HepG2 (cell line): ENCODE data around the gene ANKRD29. TPM values are rescaled to one million over a fixed set of nuclear protein-coding genes. Genes with fewer than 3 reads are reported as not detected.
A peak's percentile ranks its signal among the peaks of the same experiment; 100 is the strongest.

ENCODE experiments used
- CCAR2 ChIP-seq: fragments of 200-400 bp; formaldehyde crosslinking; optimal IDR thresholded peaks from 2 replicates; pipeline ENCODE3; 2018; ENCODE audit warnings: low read depth, mild to moderate bottlenecking, low read length, moderate library complexity
- GZF1 ChIP-seq: sonication (generic); formaldehyde crosslinking; IDR thresholded peaks from 2 replicates; pipeline ENCODE4 v1.5.1; 2020; ENCODE audit warnings: mild to moderate bottlenecking, missing genetic modification reagents
- HOXA7 ChIP-seq: sonication (generic); formaldehyde crosslinking; IDR thresholded peaks from 2 replicates; pipeline ENCODE4 v1.8.1; 2022; ENCODE audit warnings: mild to moderate bottlenecking, missing genetic modification reagents, moderate library complexity
- KDM2A ChIP-seq: sonication (generic); formaldehyde crosslinking; IDR thresholded peaks from 2 replicates; pipeline ENCODE4 v1.4.0; 2020; ENCODE audit warnings: low read depth, missing genetic modification reagents, borderline replicate concordance
- NCOA5 ChIP-seq: sonication (generic); formaldehyde crosslinking; IDR thresholded peaks from 2 replicates; pipeline ENCODE4 v1.4.0; 2020; ENCODE audit warnings: missing genetic modification reagents
- RBFOX2 ChIP-seq: fragments of 200-400 bp; formaldehyde crosslinking; IDR thresholded peaks from 2 replicates; pipeline ENCODE4 v1.6.1; 2017; ENCODE audit warnings: low read depth, mild to moderate bottlenecking, low read length
- U2AF1 ChIP-seq: fragments of 200-400 bp; formaldehyde crosslinking; optimal IDR thresholded peaks from 2 replicates; pipeline ENCODE3; 2017; ENCODE audit warnings: mild to moderate bottlenecking, low read depth, low read length
- XRCC5 ChIP-seq: fragments of 200-400 bp; formaldehyde crosslinking; optimal IDR thresholded peaks from 2 replicates; pipeline ENCODE3; 2017; ENCODE audit warnings: mild to moderate bottlenecking, low read length
- ZFX ChIP-seq: sonication (generic); formaldehyde crosslinking; IDR thresholded peaks from 2 replicates; pipeline ENCODE4 v1.4.0; 2020; ENCODE audit warnings: mild to moderate bottlenecking, low read depth, missing genetic modification reagents, moderate library complexity
- ZNF484 ChIP-seq: sonication (generic); formaldehyde crosslinking; IDR thresholded peaks from 2 replicates; pipeline ENCODE4 v1.5.1; 2020; ENCODE audit warnings: mild to moderate bottlenecking, low read depth, missing genetic modification reagents, borderline replicate concordance
- ZNF549 ChIP-seq: sonication (generic); formaldehyde crosslinking; IDR thresholded peaks from 2 replicates; pipeline ENCODE4 v1.5.0; 2020; ENCODE audit warnings: missing genetic modification reagents
- polyA plus RNA-seq, 8 experiments: library from polyadenylated mRNA; depleted of rRNA in 3 of 8; stranded (reverse) in 7 of 8; unstranded in 1 of 8; fragments of >200 nt; fragmentation: Illumina TruSeq in 4 of 8; extraction: Trizol in 4 of 8; gene quantifications; 2 replicates each; pipeline versions ENCODE4 v1.2.1 to v1.2.3, GENCODE V29; 2011 to 2016; ENCODE audit warnings: low read depth in 4 of 8, missing spikeins in 1 of 8, mixed read lengths in 1 of 8; ENCODE audit not compliant: insufficient read depth in 1 of 8
- total RNA-seq, 5 experiments: library from RNA; depleted of rRNA; stranded (reverse); fragments of >200 nt; fragmentation: Illumina TruSeq; extraction: Trizol; gene quantifications; 2 replicates each; pipeline ENCODE4 v1.2.3, GENCODE V29; 2016; ENCODE audit warnings: low read depth in 1 of 5
- TF ChIP-seq, protein P1 (sequence below): sonication (generic); formaldehyde crosslinking; IDR thresholded peaks from 2 replicates; pipeline ENCODE4 v1.5.0; 2020; ENCODE audit warnings: mild to moderate bottlenecking, missing genetic modification reagents
- TF ChIP-seq, protein P2 (sequence below): sonication (generic); formaldehyde crosslinking; IDR thresholded peaks from 2 replicates; pipeline ENCODE4 v1.5.0; 2020; ENCODE audit warnings: mild to moderate bottlenecking, missing genetic modification reagents, borderline replicate concordance
- TF ChIP-seq, protein P3 (sequence below): sonication (generic); formaldehyde crosslinking; IDR thresholded peaks from 2 replicates; pipeline ENCODE4 v1.5.1; 2020; ENCODE audit warnings: missing genetic modification reagents, mild to moderate bottlenecking, borderline replicate concordance
- TF ChIP-seq, protein P4 (sequence below): sonication (generic); formaldehyde crosslinking; IDR thresholded peaks from 2 replicates; pipeline ENCODE4 v1.4.0; 2020; ENCODE audit warnings: missing genetic modification reagents

ANKRD29 gene
- total and polyA plus RNA-seq, 2 of the 13 experiments (the other 11 are each of a cell fraction or from before 2014, with no cell fraction given): not detected

DNA sequence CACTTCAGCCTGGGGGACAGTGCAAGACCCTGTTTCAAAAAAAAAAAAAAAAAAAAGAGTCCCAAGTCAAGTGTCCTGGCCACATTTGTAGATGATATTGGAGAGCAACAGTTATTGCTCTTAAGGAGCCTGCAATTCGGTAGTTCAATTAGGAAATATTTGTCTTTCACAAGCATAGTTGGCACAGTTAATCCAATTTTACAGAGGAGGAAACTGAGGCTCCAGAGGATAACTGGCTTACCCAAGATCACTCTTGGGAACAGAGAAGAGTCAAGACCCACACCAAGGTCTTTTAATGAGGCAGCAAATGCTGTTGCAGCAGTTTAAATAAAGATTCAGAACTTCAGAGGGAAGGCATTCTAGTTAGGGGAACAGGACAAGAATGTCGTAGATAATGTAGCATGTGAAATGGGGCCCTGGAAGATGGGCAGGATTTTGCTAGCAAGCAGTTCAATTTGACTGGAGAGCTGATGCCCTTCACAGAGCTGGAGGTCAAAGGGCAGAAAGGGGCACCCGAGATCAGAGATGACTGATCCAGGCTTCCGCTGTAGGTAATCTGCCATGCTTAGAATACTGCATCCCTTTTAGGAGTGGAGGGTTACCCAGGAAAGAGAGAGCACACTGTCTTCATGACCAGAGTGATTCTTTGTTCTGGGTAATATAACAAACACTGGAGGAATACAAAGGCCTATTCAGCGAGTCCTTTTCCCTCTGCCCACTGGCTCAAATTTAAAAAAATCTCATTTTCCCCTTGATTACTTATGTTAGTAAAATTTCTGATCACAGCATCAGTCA, 79.4 kb downstream of the ANKRD29 start (continued):
- TF ChIP-seq, protein P1, sequence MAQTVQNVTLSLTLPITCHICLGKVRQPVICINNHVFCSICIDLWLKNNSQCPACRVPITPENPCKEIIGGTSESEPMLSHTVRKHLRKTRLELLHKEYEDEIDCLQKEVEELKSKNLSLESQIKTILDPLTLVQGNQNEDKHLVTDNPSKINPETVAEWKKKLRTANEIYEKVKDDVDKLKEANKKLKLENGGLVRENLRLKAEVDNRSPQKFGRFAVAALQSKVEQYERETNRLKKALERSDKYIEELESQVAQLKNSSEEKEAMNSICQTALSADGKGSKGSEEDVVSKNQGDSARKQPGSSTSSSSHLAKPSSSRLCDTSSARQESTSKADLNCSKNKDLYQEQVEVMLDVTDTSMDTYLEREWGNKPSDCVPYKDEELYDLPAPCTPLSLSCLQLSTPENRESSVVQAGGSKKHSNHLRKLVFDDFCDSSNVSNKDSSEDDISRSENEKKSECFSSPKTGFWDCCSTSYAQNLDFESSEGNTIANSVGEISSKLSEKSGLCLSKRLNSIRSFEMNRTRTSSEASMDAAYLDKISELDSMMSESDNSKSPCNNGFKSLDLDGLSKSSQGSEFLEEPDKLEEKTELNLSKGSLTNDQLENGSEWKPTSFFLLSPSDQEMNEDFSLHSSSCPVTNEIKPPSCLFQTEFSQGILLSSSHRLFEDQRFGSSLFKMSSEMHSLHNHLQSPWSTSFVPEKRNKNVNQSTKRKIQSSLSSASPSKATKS (CRISPR knock-in tag): no peak
- TF ChIP-seq, protein P2, sequence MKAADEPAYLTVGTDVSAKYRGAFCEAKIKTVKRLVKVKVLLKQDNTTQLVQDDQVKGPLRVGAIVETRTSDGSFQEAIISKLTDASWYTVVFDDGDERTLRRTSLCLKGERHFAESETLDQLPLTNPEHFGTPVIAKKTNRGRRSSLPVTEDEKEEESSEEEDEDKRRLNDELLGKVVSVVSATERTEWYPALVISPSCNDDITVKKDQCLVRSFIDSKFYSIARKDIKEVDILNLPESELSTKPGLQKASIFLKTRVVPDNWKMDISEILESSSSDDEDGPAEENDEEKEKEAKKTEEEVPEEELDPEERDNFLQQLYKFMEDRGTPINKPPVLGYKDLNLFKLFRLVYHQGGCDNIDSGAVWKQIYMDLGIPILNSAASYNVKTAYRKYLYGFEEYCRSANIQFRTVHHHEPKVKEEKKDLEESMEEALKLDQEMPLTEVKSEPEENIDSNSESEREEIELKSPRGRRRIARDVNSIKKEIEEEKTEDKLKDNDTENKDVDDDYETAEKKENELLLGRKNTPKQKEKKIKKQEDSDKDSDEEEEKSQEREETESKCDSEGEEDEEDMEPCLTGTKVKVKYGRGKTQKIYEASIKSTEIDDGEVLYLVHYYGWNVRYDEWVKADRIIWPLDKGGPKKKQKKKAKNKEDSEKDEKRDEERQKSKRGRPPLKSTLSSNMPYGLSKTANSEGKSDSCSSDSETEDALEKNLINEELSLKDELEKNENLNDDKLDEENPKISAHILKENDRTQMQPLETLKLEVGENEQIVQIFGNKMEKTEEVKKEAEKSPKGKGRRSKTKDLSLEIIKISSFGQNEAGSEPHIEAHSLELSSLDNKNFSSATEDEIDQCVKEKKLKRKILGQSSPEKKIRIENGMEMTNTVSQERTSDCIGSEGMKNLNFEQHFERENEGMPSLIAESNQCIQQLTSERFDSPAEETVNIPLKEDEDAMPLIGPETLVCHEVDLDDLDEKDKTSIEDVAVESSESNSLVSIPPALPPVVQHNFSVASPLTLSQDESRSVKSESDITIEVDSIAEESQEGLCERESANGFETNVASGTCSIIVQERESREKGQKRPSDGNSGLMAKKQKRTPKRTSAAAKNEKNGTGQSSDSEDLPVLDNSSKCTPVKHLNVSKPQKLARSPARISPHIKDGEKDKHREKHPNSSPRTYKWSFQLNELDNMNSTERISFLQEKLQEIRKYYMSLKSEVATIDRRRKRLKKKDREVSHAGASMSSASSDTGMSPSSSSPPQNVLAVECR (CRISPR knock-in tag): peak; percentile 37; the same call in 1 of the 2 replicates
- no peak for TF ChIP-seq HOXA7
- TF ChIP-seq KDM2A: no peak
- peak; percentile 63; the same call in 1 of the 2 replicates for TF ChIP-seq RBFOX2
- TF ChIP-seq, protein P3, sequence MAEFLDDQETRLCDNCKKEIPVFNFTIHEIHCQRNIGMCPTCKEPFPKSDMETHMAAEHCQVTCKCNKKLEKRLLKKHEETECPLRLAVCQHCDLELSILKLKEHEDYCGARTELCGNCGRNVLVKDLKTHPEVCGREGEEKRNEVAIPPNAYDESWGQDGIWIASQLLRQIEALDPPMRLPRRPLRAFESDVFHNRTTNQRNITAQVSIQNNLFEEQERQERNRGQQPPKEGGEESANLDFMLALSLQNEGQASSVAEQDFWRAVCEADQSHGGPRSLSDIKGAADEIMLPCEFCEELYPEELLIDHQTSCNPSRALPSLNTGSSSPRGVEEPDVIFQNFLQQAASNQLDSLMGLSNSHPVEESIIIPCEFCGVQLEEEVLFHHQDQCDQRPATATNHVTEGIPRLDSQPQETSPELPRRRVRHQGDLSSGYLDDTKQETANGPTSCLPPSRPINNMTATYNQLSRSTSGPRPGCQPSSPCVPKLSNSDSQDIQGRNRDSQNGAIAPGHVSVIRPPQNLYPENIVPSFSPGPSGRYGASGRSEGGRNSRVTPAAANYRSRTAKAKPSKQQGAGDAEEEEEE (CRISPR knock-in tag): no peak
- no peak for TF ChIP-seq GZF1 (CRISPR knock-in tag)
- TF ChIP-seq XRCC5: peak; percentile 34
- no peak for TF ChIP-seq ZNF549 (CRISPR knock-in tag)
- TF ChIP-seq, protein P4, sequence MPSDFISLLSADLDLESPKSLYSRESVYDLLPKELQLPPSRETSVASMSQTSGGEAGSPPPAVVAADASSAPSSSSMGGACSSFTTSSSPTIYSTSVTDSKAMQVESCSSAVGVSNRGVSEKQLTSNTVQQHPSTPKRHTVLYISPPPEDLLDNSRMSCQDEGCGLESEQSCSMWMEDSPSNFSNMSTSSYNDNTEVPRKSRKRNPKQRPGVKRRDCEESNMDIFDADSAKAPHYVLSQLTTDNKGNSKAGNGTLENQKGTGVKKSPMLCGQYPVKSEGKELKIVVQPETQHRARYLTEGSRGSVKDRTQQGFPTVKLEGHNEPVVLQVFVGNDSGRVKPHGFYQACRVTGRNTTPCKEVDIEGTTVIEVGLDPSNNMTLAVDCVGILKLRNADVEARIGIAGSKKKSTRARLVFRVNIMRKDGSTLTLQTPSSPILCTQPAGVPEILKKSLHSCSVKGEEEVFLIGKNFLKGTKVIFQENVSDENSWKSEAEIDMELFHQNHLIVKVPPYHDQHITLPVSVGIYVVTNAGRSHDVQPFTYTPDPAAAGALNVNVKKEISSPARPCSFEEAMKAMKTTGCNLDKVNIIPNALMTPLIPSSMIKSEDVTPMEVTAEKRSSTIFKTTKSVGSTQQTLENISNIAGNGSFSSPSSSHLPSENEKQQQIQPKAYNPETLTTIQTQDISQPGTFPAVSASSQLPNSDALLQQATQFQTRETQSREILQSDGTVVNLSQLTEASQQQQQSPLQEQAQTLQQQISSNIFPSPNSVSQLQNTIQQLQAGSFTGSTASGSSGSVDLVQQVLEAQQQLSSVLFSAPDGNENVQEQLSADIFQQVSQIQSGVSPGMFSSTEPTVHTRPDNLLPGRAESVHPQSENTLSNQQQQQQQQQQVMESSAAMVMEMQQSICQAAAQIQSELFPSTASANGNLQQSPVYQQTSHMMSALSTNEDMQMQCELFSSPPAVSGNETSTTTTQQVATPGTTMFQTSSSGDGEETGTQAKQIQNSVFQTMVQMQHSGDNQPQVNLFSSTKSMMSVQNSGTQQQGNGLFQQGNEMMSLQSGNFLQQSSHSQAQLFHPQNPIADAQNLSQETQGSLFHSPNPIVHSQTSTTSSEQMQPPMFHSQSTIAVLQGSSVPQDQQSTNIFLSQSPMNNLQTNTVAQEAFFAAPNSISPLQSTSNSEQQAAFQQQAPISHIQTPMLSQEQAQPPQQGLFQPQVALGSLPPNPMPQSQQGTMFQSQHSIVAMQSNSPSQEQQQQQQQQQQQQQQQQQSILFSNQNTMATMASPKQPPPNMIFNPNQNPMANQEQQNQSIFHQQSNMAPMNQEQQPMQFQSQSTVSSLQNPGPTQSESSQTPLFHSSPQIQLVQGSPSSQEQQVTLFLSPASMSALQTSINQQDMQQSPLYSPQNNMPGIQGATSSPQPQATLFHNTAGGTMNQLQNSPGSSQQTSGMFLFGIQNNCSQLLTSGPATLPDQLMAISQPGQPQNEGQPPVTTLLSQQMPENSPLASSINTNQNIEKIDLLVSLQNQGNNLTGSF (CRISPR knock-in tag): no peak
- TF ChIP-seq CCAR2: no peak
- TF ChIP-seq U2AF1: no peak
- 0 out of 2 replicates have a peak, but pooled peaks have one; percentile 15 for TF ChIP-seq ZFX (CRISPR knock-in tag)
- TF ChIP-seq ZNF484: no peak
- no peak for TF ChIP-seq NCOA5 (CRISPR knock-in tag)
